SK-N-MC (cell line): ENCODE results near the gene SREBF1.

Source experiments
- EZH2 ChIP-seq: fragments of 200-600 bp; sonication (generic); IDR thresholded peaks from one replicate; pipeline ENCODE4 v1.6.1; 2017; ENCODE audit warnings: antibody characterized with exemption
- FOXP2 ChIP-seq: optimal IDR thresholded peaks from 2 replicates; pipeline ENCODE3; 2011; ENCODE audit warnings: mild to moderate bottlenecking, moderate library complexity; ENCODE audit not compliant: insufficient read depth; ENCODE audit errors: extremely low read length, control extremely low read depth

- TF ChIP-seq FOXP2: no peak
- no peak for TF ChIP-seq EZH2
Observed at GRCh38 chr17:17866425-17866824, 29.6 kb upstream of the SREBF1 start.
